ENCODE results near the gene SFT2D1.
A peak's percentile ranks its signal among the peaks of the same experiment; 100 is the strongest.
"Not testable (repeated sequence)": the region's sequence is repeated elsewhere in the genome, so short reads cannot be mapped to it uniquely, and the experiment has no call there.

The SFT2D1 gene

GRCh38 chr6:166362427-166362826 lies 20.1 kb upstream of the SFT2D1 start:
- DNase-seq: not testable (repeated sequence)

GRCh38 chr6:166361077-166361429 lies 18.7 kb upstream of the SFT2D1 start:
- DNase-seq: no peak

- DNase-seq: no peak
Measured at GRCh38 chr6:166360243-166361076, 18.1 kb upstream of the SFT2D1 start.

- DNase-seq: no peak
Measured at GRCh38 chr6:166355552-166355951, 13.2 kb upstream of the SFT2D1 start.

- DNase-seq: no peak
Measured at GRCh38 chr6:166354965-166355364, 12.6 kb upstream of the SFT2D1 start.

GRCh38 chr6:166354143-166354542 lies 11.8 kb upstream of the SFT2D1 start:
- no peak for DNase-seq

- no peak for DNase-seq
Measured at GRCh38 chr6:166353507-166353906, 11.2 kb upstream of the SFT2D1 start.

GRCh38 chr6:166352923-166353322 lies 10.6 kb upstream of the SFT2D1 start:
- no peak for DNase-seq

GRCh38 chr6:166351715-166352285 lies 9.5 kb upstream of the SFT2D1 start:
- peak; percentile 76 for DNase-seq

GRCh38 chr6:166348305-166348949 lies 6.1 kb upstream of the SFT2D1 start:
- DNase-seq: no peak

GRCh38 chr6:166346965-166347364 lies 4.6 kb upstream of the SFT2D1 start:
- no peak for DNase-seq

GRCh38 chr6:166346449-166346848 lies 4.1 kb upstream of the SFT2D1 start:
- DNase-seq: no peak

- DNase-seq: not testable (repeated sequence)
Measured at GRCh38 chr6:166345672-166346071, 3.3 kb upstream of the SFT2D1 start.

- not testable (repeated sequence) for DNase-seq
Measured at GRCh38 chr6:166344921-166345320, 2.6 kb upstream of the SFT2D1 start.

- DNase-seq: no peak
Measured at GRCh38 chr6:166344240-166344639, 1.9 kb upstream of the SFT2D1 start.

- DNase-seq: no peak
Measured at GRCh38 chr6:166343150-166343487, 774 bp upstream of the SFT2D1 start.

- DNase-seq: no peak
Measured at GRCh38 chr6:166341977-166342348, 382 bp downstream of the SFT2D1 start.

- DNase-seq: no peak
Measured at GRCh38 chr6:166341464-166341863, 881 bp downstream of the SFT2D1 start.

GRCh38 chr6:166338854-166339253 lies 3.5 kb downstream of the SFT2D1 start:
- no peak for DNase-seq

GRCh38 chr6:166336847-166337246 lies 5.5 kb downstream of the SFT2D1 start:
- DNase-seq: no peak

GRCh38 chr6:166335378-166336302 lies 6.7 kb downstream of the SFT2D1 start:
- DNase-seq: no peak

- DNase-seq: no peak
Measured at GRCh38 chr6:166334878-166335277, 7.5 kb downstream of the SFT2D1 start.

Measured in NCI-H1436 (cell line).